SK-N-SH (cell line): ENCODE data around the gene STK35.

Source experiments
- EP300 ChIP-seq, 2 experiments: IDR thresholded peaks; 2 replicates each; pipeline versions ENCODE4 v1.4.0 to v1.6.1; 2012; ENCODE audit warnings: borderline replicate concordance in 1 of 2, low read depth in 1 of 2, low read length in 1 of 2
- EZH2phosphoT487 ChIP-seq: fragments of 200-600 bp; sonication (generic); IDR thresholded peaks from 2 replicates; pipeline ENCODE4 v1.6.1; 2017; ENCODE audit warnings: low read depth, mixed run types, mild to moderate bottlenecking, antibody characterized with exemption, moderate library complexity, borderline replicate concordance
- RAD21 ChIP-seq: IDR thresholded peaks from 2 replicates; pipeline ENCODE4 v1.6.1; 2012; ENCODE audit warnings: mild to moderate bottlenecking, low read length
- SIN3A ChIP-seq: IDR thresholded peaks from 2 replicates; pipeline ENCODE4 v1.6.1; 2012; ENCODE audit warnings: low read depth, mild to moderate bottlenecking, low read length, moderate library complexity, borderline replicate concordance
- TAF1 ChIP-seq: IDR thresholded peaks from 2 replicates; pipeline ENCODE4 v1.6.1; 2012; ENCODE audit warnings: low read depth, mild to moderate bottlenecking, low read length, moderate library complexity, borderline replicate concordance
- TCF12 ChIP-seq: IDR thresholded peaks from 2 replicates; pipeline ENCODE4 v1.4.0; 2012
- TF ChIP-seq, protein P1 (sequence below): fragments of 200-600 bp; sonication (generic); IDR thresholded peaks from 2 replicates; pipeline ENCODE4 v1.6.1; 2017; ENCODE audit warnings: antibody characterized with exemption, mild to moderate bottlenecking, moderate library complexity
- TF ChIP-seq, protein P2 (sequence below): IDR thresholded peaks from 2 replicates; pipeline ENCODE4 v1.4.0; 2012; ENCODE audit warnings: low read depth

DNA sequence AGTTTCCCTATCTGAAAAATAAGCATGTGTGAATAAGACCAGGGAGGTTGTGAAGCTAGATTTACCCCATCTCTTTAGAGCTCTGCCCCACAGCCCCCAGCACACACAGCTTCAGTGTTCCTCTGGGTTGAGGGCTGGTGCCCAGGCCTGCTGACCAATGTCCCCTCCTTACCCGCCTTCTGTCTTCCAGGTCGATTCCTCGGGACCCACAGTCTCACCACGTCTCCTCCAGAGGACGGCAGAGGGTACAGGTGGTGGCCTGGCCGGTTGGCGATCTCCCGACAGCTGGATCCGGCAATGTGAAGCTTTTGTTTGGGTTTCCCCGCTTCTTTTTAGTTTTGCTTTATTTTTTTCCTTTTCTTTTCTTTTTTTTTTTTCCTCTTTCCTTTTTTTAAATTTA, 42.0 kb downstream of the STK35 start:
- TF ChIP-seq, protein P1, sequence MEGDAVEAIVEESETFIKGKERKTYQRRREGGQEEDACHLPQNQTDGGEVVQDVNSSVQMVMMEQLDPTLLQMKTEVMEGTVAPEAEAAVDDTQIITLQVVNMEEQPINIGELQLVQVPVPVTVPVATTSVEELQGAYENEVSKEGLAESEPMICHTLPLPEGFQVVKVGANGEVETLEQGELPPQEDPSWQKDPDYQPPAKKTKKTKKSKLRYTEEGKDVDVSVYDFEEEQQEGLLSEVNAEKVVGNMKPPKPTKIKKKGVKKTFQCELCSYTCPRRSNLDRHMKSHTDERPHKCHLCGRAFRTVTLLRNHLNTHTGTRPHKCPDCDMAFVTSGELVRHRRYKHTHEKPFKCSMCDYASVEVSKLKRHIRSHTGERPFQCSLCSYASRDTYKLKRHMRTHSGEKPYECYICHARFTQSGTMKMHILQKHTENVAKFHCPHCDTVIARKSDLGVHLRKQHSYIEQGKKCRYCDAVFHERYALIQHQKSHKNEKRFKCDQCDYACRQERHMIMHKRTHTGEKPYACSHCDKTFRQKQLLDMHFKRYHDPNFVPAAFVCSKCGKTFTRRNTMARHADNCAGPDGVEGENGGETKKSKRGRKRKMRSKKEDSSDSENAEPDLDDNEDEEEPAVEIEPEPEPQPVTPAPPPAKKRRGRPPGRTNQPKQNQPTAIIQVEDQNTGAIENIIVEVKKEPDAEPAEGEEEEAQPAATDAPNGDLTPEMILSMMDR: no peak
- TF ChIP-seq TAF1 (no peak), EP300 (IDR thresholded peaks at IDR 0.05; ENCODE audit: borderline replicate concordance in 1 of 2, low read depth in 1 of 2, low read length in 1 of 2) (no peak), EZH2phosphoT487 (no peak), TCF12 (no peak), RAD21 (no peak), SIN3A (no peak)
- TF ChIP-seq, protein P2, sequence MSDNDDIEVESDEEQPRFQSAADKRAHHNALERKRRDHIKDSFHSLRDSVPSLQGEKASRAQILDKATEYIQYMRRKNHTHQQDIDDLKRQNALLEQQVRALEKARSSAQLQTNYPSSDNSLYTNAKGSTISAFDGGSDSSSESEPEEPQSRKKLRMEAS: no peak
